ENCODE data around the gene TSHR.

The TSHR gene

DNA sequence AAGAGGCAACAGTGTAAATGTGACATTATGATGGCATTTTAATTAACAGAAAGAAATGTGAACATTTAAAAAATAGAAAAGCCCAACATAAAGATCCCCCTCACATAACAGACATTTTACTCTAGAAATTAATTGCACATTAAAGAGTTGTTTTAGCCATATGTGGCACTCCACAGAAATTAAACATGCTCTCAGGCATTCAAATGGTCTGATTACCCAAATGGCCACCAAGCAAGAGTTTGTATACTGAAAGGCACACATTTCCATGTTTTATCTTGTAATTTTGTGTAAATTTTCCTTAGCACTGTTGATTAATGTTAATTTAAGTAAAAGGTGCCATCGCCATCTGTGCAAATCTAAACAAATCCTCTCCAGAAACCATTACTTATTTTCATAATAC is 221.8 kb downstream of the TSHR start:
- TF ChIP-seq, protein P1, sequence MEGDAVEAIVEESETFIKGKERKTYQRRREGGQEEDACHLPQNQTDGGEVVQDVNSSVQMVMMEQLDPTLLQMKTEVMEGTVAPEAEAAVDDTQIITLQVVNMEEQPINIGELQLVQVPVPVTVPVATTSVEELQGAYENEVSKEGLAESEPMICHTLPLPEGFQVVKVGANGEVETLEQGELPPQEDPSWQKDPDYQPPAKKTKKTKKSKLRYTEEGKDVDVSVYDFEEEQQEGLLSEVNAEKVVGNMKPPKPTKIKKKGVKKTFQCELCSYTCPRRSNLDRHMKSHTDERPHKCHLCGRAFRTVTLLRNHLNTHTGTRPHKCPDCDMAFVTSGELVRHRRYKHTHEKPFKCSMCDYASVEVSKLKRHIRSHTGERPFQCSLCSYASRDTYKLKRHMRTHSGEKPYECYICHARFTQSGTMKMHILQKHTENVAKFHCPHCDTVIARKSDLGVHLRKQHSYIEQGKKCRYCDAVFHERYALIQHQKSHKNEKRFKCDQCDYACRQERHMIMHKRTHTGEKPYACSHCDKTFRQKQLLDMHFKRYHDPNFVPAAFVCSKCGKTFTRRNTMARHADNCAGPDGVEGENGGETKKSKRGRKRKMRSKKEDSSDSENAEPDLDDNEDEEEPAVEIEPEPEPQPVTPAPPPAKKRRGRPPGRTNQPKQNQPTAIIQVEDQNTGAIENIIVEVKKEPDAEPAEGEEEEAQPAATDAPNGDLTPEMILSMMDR (IDR thresholded peaks at IDR 0.05), result no peak

DNA sequence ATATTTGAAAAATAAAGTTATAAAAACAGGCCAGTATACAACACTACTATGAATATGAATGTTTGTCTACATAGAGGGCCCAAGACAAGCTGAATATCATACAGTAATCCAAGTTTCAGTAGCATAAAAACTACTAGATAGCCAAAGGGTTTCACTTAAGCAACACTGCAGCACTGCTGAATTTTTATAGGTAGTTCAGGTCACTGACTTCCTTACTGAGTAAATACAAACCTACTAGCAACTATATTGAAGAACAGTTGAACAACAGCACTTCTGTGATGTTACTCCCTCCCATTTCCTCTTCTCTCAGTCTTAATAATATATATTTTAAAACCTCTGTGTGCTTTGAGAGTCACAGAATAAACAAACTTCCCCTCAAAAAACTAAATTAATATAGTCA is 222.6 kb downstream of the TSHR start:
- TF ChIP-seq, protein P1 (IDR thresholded peaks at IDR 0.05), result no peak

DNA sequence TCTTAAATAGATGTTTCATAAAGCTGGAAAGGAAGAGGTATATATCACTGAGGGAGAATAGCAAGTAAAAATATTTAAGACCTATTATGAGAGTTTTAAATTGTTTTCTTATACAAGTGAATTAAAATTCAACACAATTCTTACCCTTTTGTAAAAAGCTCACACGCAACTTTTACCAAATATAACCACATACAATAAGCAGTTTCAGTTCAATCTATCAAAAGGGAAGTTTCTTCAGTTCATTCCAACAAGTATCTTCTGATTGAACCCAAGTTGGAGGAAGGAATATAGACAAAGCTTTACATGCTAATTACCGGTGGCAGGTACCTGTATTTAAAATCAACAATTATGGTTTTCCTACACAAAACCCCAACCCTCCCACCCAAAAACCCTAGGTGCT is 224.2 kb downstream of the TSHR start:
- TF ChIP-seq, protein P1 (IDR thresholded peaks at IDR 0.05), result no peak

DNA sequence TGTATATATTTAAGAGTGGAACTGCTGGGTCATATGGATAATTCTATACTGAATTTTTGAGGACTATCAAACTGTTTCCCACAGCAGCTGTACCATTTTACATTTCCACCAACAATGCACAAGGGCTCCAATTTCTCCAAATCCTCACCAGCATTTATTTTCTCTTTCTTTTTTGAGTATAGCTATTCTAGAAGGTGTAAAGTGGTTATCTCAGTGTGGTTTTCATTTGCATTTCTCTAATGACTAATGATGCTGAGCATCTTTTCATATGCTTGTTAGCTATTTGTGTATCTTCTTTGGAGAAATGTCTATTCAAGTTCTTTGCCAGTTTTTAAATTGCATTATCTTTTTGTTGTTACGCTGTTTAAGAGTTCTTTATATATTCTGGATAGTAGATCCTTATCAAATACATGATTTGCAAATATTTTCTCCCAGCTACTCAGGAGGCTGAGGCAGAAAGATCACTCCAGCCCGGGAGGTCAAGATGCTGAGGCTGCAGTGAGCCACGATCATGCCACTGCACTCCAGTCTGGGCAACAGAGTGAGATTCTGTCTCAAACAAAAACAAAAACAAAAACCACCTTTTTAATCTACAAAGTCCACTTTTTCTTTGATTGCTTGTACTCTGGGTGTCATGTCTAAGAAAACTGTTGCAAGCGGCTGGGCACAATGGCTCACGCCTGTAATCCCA is 232.6 kb downstream of the TSHR start:
- TF ChIP-seq, protein P1 (IDR thresholded peaks at IDR 0.05), result no peak

DNA sequence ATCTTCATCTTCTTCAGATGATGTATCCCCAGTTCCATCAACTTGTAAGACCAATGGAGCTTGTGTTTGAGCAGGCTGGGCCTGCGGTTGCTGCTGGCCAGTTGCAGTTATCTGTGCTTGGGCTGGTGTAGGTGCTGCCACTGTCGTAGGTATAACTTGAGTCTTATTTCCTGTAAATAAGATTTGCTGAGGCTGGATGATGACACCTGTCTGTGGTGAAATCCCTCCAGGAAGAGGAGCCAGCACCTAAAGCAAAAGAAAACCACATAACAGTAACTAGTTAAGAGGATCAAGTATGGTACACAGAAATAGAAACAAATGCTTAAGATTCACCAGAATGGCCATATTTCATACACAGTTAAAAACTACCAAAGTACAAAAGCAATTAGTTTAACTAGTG is 237.2 kb downstream of the TSHR start:
- TF ChIP-seq, protein P1 (IDR thresholded peaks at IDR 0.05), result no peak

DNA sequence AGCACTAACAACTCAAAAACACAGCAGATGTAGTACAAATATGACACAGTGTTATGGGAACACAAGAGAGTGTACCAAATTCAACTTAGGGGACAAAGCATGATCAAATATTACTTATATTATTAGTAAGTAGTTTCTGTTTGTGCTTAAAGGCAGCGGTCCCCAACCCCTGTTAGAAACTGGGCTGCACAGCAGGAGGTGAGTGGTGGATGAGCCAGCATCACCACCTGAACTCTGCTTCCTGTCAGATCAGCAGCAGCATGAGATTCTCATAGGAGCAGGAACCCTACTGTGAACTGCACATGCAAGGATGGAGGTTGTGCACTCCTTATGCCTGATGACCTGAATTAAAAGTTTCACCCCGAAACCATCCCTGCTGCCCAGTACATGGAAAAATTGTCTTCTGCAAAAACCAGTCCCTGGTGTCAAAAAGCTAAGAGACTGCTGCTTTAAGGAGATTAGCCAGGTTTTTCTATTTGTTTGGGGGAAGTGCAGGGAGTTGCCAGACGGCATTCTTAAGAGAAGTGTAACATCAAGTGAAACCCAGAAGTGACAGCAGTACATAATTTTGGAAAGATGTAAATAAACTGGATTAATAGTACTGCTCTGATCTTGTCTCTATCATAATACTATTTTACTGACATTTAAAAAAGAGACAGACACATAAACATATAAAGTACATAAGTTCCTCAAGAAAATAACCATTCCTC is 238.7 kb downstream of the TSHR start:
- TF ChIP-seq, protein P1 (IDR thresholded peaks at IDR 0.05), result no peak

All from LNCAP (cell line).